Endothelial cell of umbilical vein (primary cell): Measurements from ENCODE around the gene MYL2.

Source experiments
- EZH2 ChIP-seq: IDR thresholded peaks from 2 replicates; pipeline ENCODE4 v1.6.1; 2012; ENCODE audit warnings: borderline replicate concordance, low read depth, mild to moderate bottlenecking, moderate library complexity, low read length, inconsistent platforms; ENCODE audit not compliant: severe bottlenecking
- MYC ChIP-seq: IDR thresholded peaks from one replicate; pipeline ENCODE4 v1.6.1; 2011; ENCODE audit warnings: mild to moderate bottlenecking, low read depth, low read length
- POLR2A ChIP-seq: IDR thresholded peaks from 2 replicates; pipeline ENCODE4 v1.6.1; 2012; ENCODE audit warnings: low read depth, mild to moderate bottlenecking, control low read depth, low read length
- POLR2AphosphoS5 ChIP-seq: IDR thresholded peaks from 2 replicates; pipeline ENCODE4 v1.6.1; 2012; ENCODE audit warnings: low read depth, mild to moderate bottlenecking, control low read depth, low read length, moderate library complexity; ENCODE audit not compliant: insufficient read depth
- TF ChIP-seq, protein P1 (sequence below), 2 donors: IDR thresholded peaks; 1 replicate in 1 of 2; 2 replicates in 1 of 2; pipeline ENCODE4 v1.5.1; 2011; ENCODE audit warnings: low read length in 2 of 2, mild to moderate bottlenecking in 2 of 2, moderate library complexity in 2 of 2, control low read depth in 1 of 2, inconsistent platforms in 1 of 2, low read depth in 1 of 2; ENCODE audit not compliant: insufficient read depth in 1 of 2; ENCODE audit errors: extremely low read depth in 1 of 2
- TF ChIP-seq, protein P2 (sequence below): IDR thresholded peaks from 2 replicates; pipeline ENCODE4 v1.6.1; 2011; ENCODE audit not compliant: insufficient read depth, insufficient read length

DNA sequence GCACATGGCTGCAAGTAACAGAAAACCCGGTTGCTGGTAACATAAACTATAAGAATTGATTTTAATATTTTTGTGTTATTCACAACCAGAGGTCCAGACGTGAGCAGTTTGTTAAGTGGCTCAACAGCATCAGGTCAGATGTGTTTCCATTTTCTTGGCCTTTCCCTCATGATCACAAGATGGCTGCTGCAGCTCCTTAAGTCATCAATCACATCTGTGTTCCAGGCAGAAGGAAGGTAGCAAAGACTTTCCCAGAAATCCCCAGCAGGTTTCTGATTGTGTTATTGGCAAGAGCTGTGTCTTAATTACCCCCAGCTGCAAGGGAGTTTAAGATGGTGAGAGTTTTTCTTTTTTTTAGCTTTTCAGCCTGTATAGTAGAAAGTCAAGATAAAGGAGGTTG lies 40.4 kb upstream of the MYL2 start:
- TF ChIP-seq, protein P1, sequence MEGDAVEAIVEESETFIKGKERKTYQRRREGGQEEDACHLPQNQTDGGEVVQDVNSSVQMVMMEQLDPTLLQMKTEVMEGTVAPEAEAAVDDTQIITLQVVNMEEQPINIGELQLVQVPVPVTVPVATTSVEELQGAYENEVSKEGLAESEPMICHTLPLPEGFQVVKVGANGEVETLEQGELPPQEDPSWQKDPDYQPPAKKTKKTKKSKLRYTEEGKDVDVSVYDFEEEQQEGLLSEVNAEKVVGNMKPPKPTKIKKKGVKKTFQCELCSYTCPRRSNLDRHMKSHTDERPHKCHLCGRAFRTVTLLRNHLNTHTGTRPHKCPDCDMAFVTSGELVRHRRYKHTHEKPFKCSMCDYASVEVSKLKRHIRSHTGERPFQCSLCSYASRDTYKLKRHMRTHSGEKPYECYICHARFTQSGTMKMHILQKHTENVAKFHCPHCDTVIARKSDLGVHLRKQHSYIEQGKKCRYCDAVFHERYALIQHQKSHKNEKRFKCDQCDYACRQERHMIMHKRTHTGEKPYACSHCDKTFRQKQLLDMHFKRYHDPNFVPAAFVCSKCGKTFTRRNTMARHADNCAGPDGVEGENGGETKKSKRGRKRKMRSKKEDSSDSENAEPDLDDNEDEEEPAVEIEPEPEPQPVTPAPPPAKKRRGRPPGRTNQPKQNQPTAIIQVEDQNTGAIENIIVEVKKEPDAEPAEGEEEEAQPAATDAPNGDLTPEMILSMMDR (IDR thresholded peaks at IDR 0.05; ENCODE audit: extremely low read depth in 1 of 2, insufficient read depth in 1 of 2, low read depth in 1 of 2, low read length in 2 of 2): no peak
- no peak for TF ChIP-seq POLR2A
- no peak for TF ChIP-seq MYC
- TF ChIP-seq, protein P2, sequence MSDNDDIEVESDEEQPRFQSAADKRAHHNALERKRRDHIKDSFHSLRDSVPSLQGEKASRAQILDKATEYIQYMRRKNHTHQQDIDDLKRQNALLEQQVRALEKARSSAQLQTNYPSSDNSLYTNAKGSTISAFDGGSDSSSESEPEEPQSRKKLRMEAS: no peak
- no peak for TF ChIP-seq EZH2
- no peak for TF ChIP-seq POLR2AphosphoS5
